HCT116 (cell line): ENCODE results near the gene ASB4. TPM values are rescaled to one million over a fixed set of nuclear protein-coding genes. Genes with fewer than 3 reads are reported as not detected.

ENCODE experiments used
- ATAC-seq: fragments of 200-7000 bp; cut with Tn5 transposase; 2 replicates; pipeline ENCODE4 v1.9.1; 2020; ENCODE audit warnings: mild to moderate bottlenecking, moderate library complexity
- BruUV-seq: library from RNA; stranded (reverse); fragments of 400-500 nt; replicated peaks from 2 replicates; lab custom pipeline; 2021; lab: Mats Ljungman, UMichigan
- CTCF ChIA-PET: fragments of 300-600 bp; sonication (Branson Sonifier 250); formaldehyde crosslinking; loops from one replicate; lab custom pipeline; 2021; ENCODE audit warnings: antibody characterized with exemption; lab: Charles Lee
- POLR2A ChIA-PET: fragments of 300-600, 350-600 bp; sonication (Branson Sonifier 250); formaldehyde crosslinking; loops from one replicate; lab custom pipeline; 2021; ENCODE audit warnings: antibody characterized with exemption; lab: Charles Lee
- RAD21 ChIA-PET, 2 experiments: fragments of 300-600 bp; sonication (Branson Sonifier 250); formaldehyde crosslinking; loops; one replicate each; lab custom pipeline; 2023; ENCODE audit warnings: low total read pairs in 2 of 2; ENCODE audit not compliant: uncharacterized antibody in 2 of 2, unreplicated experiment in 2 of 2, low non-redundant PET in 1 of 2; lab: Charles Lee
- DNase-seq: peaks from one replicate; pipeline ENCODE4 v3.0.0-alpha.2; 2010; ENCODE audit warnings: low read depth, low spot score
- H2AFZ ChIP-seq: fragments of 200-600 bp; shearing (Covaris generic), sonication (generic); 2 replicates; pipeline ENCODE4 v1.6.1; 2017; ENCODE audit warnings: low read depth, mixed run types, mixed read lengths, antibody characterized with exemption, low read length; ENCODE audit not compliant: poor library complexity, severe bottlenecking
- H3K27ac ChIP-seq: 2 replicates; pipeline ENCODE4 v1.5.1; 2012; ENCODE audit warnings: low read depth, low read length
- H3K27me3 ChIP-seq: fragments of 200-600 bp; sonication (generic); 2 replicates; pipeline ENCODE4 v1.6.1; 2016; ENCODE audit warnings: mixed run types, low read length, mixed read lengths; ENCODE audit not compliant: insufficient read depth
- H3K36me3 ChIP-seq, 2 experiments: fragments of 200-500 bp in 1 of 2; fragments of 200-600 bp in 1 of 2; sonication (Bioruptor generic) in 1 of 2; sonication (generic) in 1 of 2; 2 replicates each; pipeline versions ENCODE4 v1.5.1 to v1.6.1; 2014 to 2016; ENCODE audit warnings: low read length in 2 of 2, inconsistent platforms in 1 of 2, mixed read lengths in 1 of 2, mixed run types in 1 of 2; ENCODE audit not compliant: insufficient read depth in 2 of 2, control insufficient read depth in 1 of 2
- H3K4me1 ChIP-seq, 2 experiments: fragments of 200-600 bp in 1 of 2; sonication (generic) in 1 of 2; 2 replicates each; pipeline versions ENCODE4 v1.5.1 to v1.6.1; 2012 to 2017; ENCODE audit warnings: low read length in 2 of 2, inconsistent platforms in 1 of 2, mild to moderate bottlenecking in 1 of 2, mixed read lengths in 1 of 2, mixed run types in 1 of 2, moderate library complexity in 1 of 2; ENCODE audit not compliant: insufficient read depth in 2 of 2, control insufficient read depth in 1 of 2
- H3K4me2 ChIP-seq: fragments of 200-600 bp; sonication (generic); 2 replicates; pipeline ENCODE4 v1.6.1; 2017; ENCODE audit warnings: mixed run types, low read length, mixed read lengths
- H3K4me3 ChIP-seq, 2 experiments: fragments of 200-600 bp in 1 of 2; sonication (generic) in 1 of 2; replicated peaks in 1 of 2; 2 replicates each; pipeline ENCODE4 v1.5.1; 2011 to 2016; ENCODE audit warnings: low read length in 2 of 2, control low read depth in 1 of 2, low read depth in 1 of 2, mild to moderate bottlenecking in 1 of 2, mixed read lengths in 1 of 2, mixed run types in 1 of 2
- H3K79me2 ChIP-seq: fragments of 200-600 bp; sonication (generic); 2 replicates; pipeline ENCODE4 v1.6.1; 2017; ENCODE audit warnings: mild to moderate bottlenecking, mixed run types, low read length, moderate library complexity, mixed read lengths; ENCODE audit not compliant: insufficient read depth
- H3K9ac ChIP-seq: fragments of 200-600 bp; sonication (generic); 2 replicates; pipeline ENCODE4 v1.6.1; 2016; ENCODE audit warnings: low read length, mixed read lengths
- H3K9me2 ChIP-seq: fragments of 200-600 bp; sonication (generic), shearing (Covaris generic); 2 replicates; pipeline ENCODE4 v1.6.1; 2017; ENCODE audit warnings: mixed run types, mild to moderate bottlenecking, moderate library complexity; ENCODE audit not compliant: insufficient read depth
- H3K9me3 ChIP-seq, 2 experiments: fragments of 200-500 bp in 1 of 2; fragments of 200-600 bp in 1 of 2; sonication (Bioruptor generic) in 1 of 2; sonication (generic) in 1 of 2; 2 replicates each; pipeline ENCODE4 v1.6.1; 2014 to 2017; ENCODE audit warnings: low read length in 2 of 2, mixed read lengths in 2 of 2, inconsistent platforms in 1 of 2, low read depth in 1 of 2, mild to moderate bottlenecking in 1 of 2, mixed run types in 1 of 2, moderate library complexity in 1 of 2; ENCODE audit not compliant: control insufficient read depth in 1 of 2, insufficient read depth in 1 of 2
- H4K20me1 ChIP-seq: fragments of 200-600 bp; sonication (generic), shearing (Covaris generic); 2 replicates; pipeline ENCODE4 v1.6.1; 2017; ENCODE audit warnings: mixed run types, mild to moderate bottlenecking, moderate library complexity; ENCODE audit not compliant: insufficient read depth
- ATF3 ChIP-seq: IDR thresholded peaks from 2 replicates; pipeline ENCODE4 v1.6.1; 2012
- CBX3 ChIP-seq: IDR thresholded peaks from 2 replicates; pipeline ENCODE4 v1.6.1; 2012; ENCODE audit warnings: low read depth
- CEBPB ChIP-seq: IDR thresholded peaks from 2 replicates; pipeline ENCODE4 v1.6.1; 2012; ENCODE audit warnings: low read depth
- CTCF ChIP-seq, 3 experiments: fragments of 200-600 bp in 1 of 3; sonication (generic) in 1 of 3; IDR thresholded peaks in 2 of 3; conservative IDR thresholded peaks in 1 of 3; 2 replicates each; pipeline ENCODE4 v1.5.1; 2012 to 2017; ENCODE audit warnings: low read depth in 2 of 3, low read length in 2 of 3, antibody characterized with exemption in 1 of 3, borderline replicate concordance in 1 of 3, control low read depth in 1 of 3, mild to moderate bottlenecking in 1 of 3, mixed read lengths in 1 of 3, mixed run types in 1 of 3, moderate library complexity in 1 of 3; ENCODE audit not compliant: insufficient read depth in 1 of 3
- ELF1 ChIP-seq: IDR thresholded peaks from 2 replicates; pipeline ENCODE4 v1.6.1; 2012; ENCODE audit warnings: low read depth, borderline replicate concordance
- EZH2 ChIP-seq: fragments of 200-600 bp; sonication (generic); IDR thresholded peaks from 2 replicates; pipeline ENCODE4 v1.6.1; 2017; ENCODE audit warnings: antibody characterized with exemption, mixed run types
- EZH2phosphoT487 ChIP-seq: fragments of 200-600 bp; IDR thresholded peaks from 2 replicates; pipeline ENCODE4 v1.6.1; 2018; ENCODE audit warnings: antibody characterized with exemption, borderline replicate concordance
- FOSL1 ChIP-seq: IDR thresholded peaks from 2 replicates; pipeline ENCODE4 v1.6.1; 2012; ENCODE audit warnings: low read depth
- POLR2A ChIP-seq: IDR thresholded peaks from 2 replicates; pipeline ENCODE4 v1.7.0; 2011; ENCODE audit warnings: borderline replicate concordance; ENCODE audit not compliant: insufficient read depth, insufficient read length; ENCODE audit errors: extremely low read depth
- POLR2AphosphoS5 ChIP-seq: IDR thresholded peaks from 2 replicates; pipeline ENCODE4 v1.6.1; 2011; ENCODE audit warnings: mild to moderate bottlenecking, low read depth, low read length, moderate library complexity
- RAD21 ChIP-seq: IDR thresholded peaks from 2 replicates; pipeline ENCODE4 v1.6.1; 2012; ENCODE audit warnings: low read depth, mild to moderate bottlenecking
- REST ChIP-seq: IDR thresholded peaks from 2 replicates; pipeline ENCODE4 v1.6.1; 2012; ENCODE audit warnings: low read depth
- SIN3A ChIP-seq: IDR thresholded peaks from 2 replicates; pipeline ENCODE4 v1.6.1; 2012; ENCODE audit warnings: low read depth
- SRF ChIP-seq: IDR thresholded peaks from 2 replicates; pipeline ENCODE4 v1.6.1; 2012; ENCODE audit warnings: low read depth
- TCF7L2 ChIP-seq: IDR thresholded peaks from 2 replicates; pipeline ENCODE4 v1.7.0; 2011; ENCODE audit warnings: borderline replicate concordance, inconsistent platforms; ENCODE audit not compliant: insufficient read depth, insufficient read length; ENCODE audit errors: extremely low read depth
- YY1 ChIP-seq: IDR thresholded peaks from 2 replicates; pipeline ENCODE4 v1.6.1; 2011; ENCODE audit warnings: low read length, low read depth, moderate library complexity, mild to moderate bottlenecking; ENCODE audit not compliant: insufficient replicate concordance; ENCODE audit errors: extremely low read depth
- ZBTB33 ChIP-seq: IDR thresholded peaks from 2 replicates; pipeline ENCODE4 v1.6.1; 2011; ENCODE audit warnings: mild to moderate bottlenecking, low read length, moderate library complexity; ENCODE audit not compliant: insufficient replicate concordance; ENCODE audit errors: extremely low read depth
- ZFX ChIP-seq: fragments of 450-650 bp; IDR thresholded peaks from 2 replicates; pipeline ENCODE4 v1.6.1; 2017
- ZNF274 ChIP-seq: fragments of 200-500 bp; sonication (Bioruptor generic); IDR thresholded peaks from 2 replicates; pipeline ENCODE4 v1.6.1; 2014; ENCODE audit warnings: mild to moderate bottlenecking, low read depth, low read length, inconsistent platforms
- intact Hi-C: fragments of 100-400 bp; cut with micrococcal nuclease; formaldehyde crosslinking; loops from 2 replicates; pipeline ENCODE4 v1.10.0; 2022
- total RNA-seq: library from RNA; stranded (reverse); gene quantifications from one replicate; pipeline ENCODE4 v1.2.1, GENCODE V29; 2021; ENCODE audit not compliant: unreplicated experiment

The ASB4 gene
- total RNA-seq, 1 experiment from 2014 or later, result 0.12 TPM

- H3K4me1 ChIP-seq, result no peaks in the 10 kb centered on the region
- no peaks in the 10 kb centered on the region for H4K20me1 ChIP-seq
- ATAC-seq (no peak), DNase-seq (no peak)
- no peaks in the 10 kb centered on the region for H3K9me2 ChIP-seq
- ChIA-PET POLR2A (no interaction called here), CTCF (no interaction called here), RAD21 (no interaction called here)
- no peak overlapping the region for H3K27ac ChIP-seq
- TF ChIP-seq REST, result no peak
- no peak for TF ChIP-seq CTCF (IDR thresholded peaks at IDR 0.05 in 2 of 3, conservative IDR thresholded peaks at IDR 0.05 in 1 of 3; ENCODE audit: borderline replicate concordance in 1 of 3, insufficient read depth in 1 of 3, low read depth in 2 of 3, low read length in 2 of 3)
- no peak for TF ChIP-seq TCF7L2
- no peak for TF ChIP-seq ZFX
- no peak for TF ChIP-seq ZNF274
- no peak for TF ChIP-seq ELF1
- TF ChIP-seq ZBTB33, result no peak
- no peak for TF ChIP-seq CBX3
- no peak for TF ChIP-seq SIN3A
- no peak for TF ChIP-seq SRF
- no peak for TF ChIP-seq POLR2AphosphoS5
- TF ChIP-seq RAD21, result no peak
- no peak for TF ChIP-seq EZH2
- no peak for TF ChIP-seq FOSL1
- TF ChIP-seq YY1, result no peak
- no peak for TF ChIP-seq ATF3
- no peak for TF ChIP-seq EZH2phosphoT487
- TF ChIP-seq CEBPB, result no peak
- TF ChIP-seq POLR2A, result no peak
- H3K27me3 ChIP-seq, result no peaks in the 10 kb centered on the region
- no peak overlapping the region for H3K4me2 ChIP-seq
- no peaks in the 10 kb centered on the region for H3K79me2 ChIP-seq
- no peak overlapping the region for H3K9ac ChIP-seq
- no peak overlapping the region for H3K4me3 ChIP-seq
- BruUV-seq, result no TSS peak
- intact Hi-C loops, result no loop called here
- no peaks in the 10 kb centered on the region for H3K36me3 ChIP-seq
- no peak overlapping the region for H2AFZ ChIP-seq
- H3K9me3 ChIP-seq, result no peaks in the 10 kb centered on the region
These were observed 39.1 kb upstream of the ASB4 start for GRCh38 chr7:95446618-95447017.
